HL-60/S4 treated with phorbol 12-myristate 13-acetate at 8.2 ng/mL for 4 days and 3 days (cell line): ENCODE data around the gene SYT7.

ENCODE experiments used
- in situ Hi-C: fragments of 300-500 bp; cut with MboI; formaldehyde crosslinking; loops from 2 replicates; pipeline ENCODE4 v1.15.0; 2022; ENCODE audit warnings: low sequenced_read_pairs

SYT7 gene

DNA sequence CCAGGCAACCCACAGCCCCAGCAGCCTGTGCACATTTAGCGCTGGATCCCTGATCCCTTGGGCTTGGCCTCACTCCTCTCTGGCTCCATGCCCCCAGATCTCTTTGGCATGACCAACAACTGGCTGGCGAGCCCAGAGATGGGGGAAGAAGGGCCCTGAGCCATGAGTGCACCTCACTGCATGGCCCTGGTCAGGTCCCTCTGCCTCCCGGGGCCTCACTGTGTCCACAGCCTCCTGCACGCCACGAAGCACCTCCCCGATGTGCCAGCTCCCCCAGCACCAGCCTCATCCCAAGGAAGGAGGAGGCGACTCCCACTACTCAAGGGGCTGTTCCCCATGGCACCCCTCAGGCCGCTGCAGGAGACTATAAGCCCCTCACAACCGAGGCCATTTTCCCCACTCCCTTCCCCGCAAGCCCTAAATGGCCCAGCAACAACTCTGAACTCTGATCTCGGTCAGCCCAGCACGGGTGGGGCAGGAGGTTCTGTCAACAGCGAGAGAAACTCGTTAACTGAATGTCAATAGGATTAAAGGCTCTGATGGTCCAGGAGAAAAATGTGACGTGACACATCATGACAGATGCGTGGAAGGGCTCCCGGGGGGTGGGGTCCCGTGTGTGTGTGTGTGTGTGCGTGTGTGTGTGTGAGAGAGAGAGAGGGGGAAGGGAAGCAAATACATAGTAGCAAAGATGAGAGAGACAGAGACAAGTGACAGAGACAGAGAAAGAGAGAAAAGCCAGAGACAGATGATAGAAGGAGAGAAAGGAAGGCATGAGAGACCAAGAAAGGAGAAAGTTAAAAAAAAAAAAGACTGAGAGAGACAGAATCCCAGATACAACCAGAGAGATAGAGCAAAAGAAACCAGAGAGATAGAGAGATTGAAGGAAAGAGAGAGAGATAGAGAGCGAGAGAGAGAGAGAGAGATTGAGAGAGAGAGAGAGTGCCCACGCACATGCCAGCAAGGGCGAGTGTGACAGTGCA lies 28.4 kb upstream of the SYT7 start:
- in situ Hi-C loops = no loop called here

DNA sequence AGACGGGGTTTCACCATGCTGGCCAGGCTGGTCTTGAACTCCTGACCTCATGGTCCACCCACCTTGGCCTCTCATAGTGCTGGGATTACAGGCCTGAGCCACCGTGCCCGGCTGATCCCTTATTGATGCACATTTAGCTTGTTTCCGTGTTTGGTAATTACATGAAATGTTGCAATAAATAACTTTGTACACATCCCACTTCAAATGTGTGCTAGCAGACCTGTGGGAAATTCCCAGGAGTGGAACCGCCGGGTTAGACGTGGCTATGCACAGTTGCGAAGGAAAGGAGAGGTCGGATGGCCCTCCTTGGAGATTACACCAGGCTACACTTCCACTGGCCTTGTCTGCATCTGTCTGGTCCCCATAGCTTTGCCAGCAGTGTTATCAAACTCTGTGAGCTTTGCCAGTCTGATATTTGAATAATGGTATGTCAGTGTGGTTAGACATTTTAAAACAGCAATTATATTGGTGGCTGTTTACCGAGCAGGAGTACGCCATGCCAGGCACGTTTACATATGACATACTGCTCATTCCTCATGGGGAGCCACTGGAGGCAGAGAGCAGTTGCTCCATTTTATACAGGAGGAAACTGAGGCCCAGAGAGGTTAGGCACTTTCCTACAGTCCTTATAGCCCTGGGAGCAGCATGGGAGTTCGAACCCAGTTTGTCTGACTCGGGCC lies 27.2 kb upstream of the SYT7 start:
- in situ Hi-C loops = no loop called here

DNA sequence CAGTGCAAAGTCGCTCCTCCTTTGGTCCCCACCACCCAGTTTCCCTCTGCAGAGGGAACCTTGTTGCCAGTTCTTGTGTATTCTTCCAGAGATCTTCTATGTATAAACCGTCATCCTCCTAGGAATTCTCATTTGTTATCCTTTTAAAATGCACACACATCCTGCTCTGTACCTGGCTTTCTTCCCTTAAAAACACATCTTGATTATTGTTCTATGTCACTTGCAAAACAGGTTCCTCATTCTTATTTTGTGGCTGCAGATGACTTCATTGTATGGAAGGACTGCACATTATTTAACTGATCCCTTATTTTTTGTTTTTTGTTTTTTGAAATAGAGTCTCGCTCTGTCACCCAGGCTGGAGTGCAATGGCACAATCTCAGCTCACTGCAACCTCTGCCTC lies 26.6 kb upstream of the SYT7 start:
- in situ Hi-C loops = no loop called here

DNA sequence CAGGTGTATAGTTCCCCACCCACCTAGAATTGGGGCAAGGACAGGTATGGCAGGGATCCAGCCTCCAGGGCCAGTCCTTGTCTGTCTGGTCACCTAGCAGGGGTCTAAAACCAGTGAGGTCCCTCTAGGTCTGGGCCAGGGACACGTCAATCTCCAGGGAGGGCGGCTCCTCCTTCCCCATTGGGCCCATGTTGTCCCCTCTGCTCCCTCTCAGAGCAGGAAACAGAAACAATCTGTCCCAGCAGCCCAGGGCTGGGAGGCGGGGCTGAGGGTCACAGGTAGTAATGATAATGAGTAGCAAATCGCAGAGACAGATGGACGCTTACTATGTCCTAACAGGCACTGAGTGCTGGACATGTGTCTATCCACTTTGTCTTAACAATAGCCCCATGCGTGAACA lies 22.8 kb upstream of the SYT7 start:
- in situ Hi-C loops = no loop called here

DNA sequence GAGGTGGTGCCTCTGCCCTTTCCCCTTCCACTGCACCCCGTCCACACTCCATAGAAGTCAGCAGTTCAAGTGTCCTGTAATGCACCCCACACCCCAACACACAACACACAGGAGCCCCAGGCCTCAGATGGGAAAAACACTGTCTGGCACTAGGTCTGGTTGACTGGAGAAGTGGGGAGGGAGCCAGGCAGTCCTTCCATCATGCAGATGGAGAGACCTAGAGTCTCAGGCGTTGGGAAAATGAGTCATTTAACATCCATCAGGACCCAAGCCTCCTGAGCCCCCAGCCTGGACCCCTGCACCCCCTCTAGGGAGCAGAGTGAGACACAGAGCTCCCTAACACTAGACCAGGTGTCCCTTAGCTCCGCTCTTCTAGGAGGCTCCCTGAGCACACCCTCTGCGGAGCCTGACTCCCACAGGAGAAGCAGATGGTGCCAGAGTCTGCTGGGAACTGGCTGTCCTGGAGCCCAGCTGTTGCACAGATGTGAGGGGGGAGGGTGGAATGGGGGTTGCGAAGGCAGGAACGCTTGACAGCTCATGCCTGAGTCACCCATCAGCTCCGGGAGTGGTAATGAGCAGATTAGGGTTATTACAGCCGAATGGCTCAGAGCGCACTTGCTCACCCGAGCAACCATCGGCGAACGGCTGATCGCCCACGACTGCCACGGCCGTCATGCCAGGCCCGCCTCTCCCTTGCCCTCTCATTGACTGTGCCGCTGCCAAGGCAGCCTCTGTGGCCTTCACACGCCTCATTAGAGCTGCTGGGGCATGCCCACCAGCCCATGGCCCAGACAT lies 22.1 kb upstream of the SYT7 start:
- in situ Hi-C loops = no loop called here

DNA sequence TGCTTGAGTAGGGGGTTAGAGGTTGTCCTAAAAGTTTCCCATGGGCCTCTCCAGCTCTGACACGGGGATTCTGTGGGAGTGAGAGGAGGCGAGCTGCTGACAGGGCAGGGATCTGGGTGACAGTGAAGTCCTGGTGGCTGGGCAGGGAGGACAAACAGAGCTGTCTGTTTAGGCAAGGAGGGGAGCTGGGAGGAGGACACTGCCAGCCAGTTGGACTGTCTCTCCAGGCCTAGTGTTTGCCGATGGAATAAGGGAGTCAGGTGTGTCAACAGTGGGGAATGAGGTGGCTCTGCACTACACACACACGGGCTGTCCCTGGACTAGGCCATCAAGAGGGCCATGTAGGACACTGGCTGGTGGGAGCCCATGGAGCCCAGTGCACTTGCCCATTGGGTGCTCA lies 20.6 kb upstream of the SYT7 start:
- in situ Hi-C loops = no loop called here

DNA sequence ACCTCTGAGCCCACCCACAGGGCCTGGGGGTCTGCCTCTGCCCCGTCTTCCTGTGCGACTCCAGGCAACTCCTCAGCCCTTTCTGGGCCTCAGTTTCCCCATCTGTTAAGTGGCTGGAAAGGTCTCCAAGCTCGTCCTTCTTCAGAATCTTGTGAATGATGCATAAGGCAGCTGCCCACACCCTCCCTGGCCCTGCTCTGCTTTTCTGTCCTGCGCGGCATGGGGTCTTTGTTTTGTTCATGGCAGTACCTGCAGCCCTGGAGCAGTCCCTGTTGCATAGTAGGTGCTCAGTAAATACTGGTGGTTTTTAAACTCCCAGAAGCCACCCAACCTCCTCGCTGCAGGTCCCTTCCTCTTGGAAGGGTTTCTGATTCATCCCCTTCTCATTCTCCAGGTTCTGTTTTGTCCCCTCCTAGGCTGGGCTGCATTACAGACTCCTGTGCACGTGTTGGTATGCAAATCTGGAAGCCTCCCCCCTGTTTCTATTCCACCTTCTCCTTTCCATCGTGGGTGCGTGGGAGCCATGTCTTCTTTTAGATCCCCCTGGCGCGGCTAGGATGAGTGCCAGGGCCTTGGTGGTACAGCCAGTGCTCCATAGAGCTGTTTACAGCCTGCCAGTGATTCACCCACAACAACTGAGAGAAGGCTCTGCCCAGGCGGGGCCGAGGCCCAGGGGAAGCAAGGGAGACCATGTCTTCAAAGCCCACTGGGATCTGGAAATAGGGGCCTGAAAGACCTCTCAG lies 19.3 kb upstream of the SYT7 start:
- in situ Hi-C loops = no loop called here

DNA sequence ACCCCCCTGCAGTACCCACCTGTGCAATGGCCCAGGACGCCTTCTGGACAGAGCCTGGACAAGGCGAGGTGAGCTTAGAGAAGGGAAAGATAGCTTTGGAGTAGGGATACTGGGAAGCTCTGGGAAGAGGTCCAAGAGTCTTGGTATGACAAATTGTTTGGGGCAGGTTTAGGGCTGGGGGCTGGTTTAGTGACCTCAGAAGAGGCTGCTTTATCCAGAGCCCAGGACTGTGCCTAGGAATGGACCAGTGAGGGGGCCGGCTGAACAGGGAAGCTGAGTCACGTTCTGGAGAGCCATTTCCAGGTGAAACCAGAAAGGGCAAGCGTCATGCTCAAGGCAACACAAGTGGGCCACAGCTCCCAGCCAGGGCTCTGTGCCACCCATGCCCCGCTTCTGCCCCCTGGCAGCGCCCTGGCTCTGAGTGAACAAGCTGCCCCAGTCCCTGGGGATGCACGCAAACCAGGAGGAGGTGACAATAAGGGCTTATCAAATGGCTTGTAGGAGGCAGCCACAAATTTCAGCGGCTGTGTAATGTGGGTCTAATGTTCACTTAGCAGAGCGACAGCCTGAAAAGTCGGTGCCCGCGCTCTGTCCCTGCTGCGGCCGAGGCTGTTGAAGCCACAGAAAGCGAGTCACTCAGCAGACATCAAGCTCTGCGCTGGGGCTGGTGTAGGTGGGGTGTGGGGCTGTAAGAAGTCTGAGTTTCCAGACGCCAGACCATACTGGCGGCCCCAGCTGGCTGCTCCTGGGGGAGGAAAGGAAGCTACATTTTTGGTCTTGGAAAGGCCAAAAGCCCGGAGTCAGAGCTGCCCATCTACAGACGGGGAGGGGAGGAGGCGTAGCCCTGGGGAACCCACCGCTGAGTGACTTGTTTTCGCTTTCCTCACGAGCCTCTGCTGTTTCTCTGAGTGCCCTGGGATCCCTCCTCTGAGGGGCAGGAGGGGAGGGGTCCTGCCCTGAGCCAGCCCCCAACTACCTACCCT lies 18.3 kb upstream of the SYT7 start:
- in situ Hi-C loops = no loop called here

DNA sequence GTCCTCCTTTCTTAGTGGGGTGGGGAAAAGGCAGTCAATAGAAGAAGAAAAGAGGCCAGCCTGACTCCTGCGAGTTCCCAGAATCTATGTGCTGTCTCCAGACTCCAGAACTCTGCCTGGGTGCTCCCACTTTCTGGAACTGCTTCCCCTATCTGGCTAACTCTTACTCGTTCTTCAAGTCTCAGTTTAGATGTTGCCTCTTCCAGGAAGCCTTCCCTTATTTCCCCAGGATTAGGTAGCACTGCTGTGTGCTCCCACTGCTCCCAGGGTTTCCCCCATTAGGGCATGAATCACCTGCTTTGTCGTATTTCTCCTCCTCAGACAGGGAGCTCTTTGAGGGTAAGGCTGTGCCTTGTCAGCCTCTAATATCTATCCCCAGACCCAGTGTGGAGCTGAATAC lies 17.5 kb upstream of the SYT7 start:
- in situ Hi-C loops = no loop called here

DNA sequence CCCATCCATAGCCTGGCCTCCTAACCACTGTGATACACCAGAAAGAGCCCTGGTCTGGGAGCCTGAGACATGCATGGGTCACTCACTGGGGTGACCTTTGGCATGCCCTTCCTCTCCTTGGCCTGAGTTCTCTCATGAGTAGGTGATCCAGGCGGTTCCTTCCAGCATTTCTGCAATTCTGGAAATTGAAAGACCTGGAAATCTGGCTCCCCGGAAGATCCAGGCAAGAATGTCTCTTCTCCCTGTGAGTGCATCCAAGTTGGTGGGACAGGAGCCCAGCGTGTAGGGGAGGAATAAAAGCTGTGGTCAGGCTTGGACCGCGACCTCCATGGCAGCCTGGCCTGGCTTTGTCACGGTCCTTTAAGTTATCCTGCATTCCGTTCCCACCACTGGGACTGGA lies 16.1 kb upstream of the SYT7 start:
- in situ Hi-C loops = no loop called here

DNA sequence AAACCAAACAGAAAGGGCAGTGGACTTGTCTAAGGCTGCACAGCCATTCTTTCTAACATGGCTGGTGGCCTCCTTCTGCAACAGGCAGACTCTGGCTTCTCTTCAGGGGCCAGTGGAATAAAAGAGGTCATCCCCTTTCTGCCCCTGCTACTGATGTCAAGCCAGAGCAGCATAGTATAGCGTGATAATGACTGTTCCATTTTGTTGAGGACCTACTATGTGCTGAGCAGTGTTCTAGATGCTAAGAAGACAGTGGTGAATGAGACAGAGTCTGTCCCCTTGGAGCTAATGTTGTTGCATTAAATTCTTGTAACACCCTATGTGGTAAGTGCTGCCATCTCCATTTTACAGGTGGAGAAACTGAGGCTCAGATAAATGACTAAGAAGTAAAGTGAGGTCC lies 15.7 kb upstream of the SYT7 start:
- in situ Hi-C loops = no loop called here

DNA sequence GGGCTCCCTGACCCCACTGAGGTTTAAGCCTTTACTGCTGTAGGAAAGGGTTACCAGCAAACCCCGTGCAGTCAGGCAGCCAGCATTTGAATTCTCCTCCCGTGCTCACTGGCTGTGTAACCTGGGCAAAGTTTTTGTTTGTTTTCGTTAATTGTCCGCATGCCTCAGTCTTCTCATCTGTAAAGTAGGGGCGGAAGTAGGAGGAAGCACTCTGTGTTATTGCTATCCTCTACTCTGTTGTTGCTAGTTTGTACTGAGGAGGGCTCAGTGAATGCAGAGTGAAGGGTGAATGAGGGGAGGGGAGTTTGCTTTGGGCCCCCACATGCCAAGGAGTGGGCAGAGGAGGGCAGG lies 14.0 kb upstream of the SYT7 start:
- in situ Hi-C loops = no loop called here

DNA sequence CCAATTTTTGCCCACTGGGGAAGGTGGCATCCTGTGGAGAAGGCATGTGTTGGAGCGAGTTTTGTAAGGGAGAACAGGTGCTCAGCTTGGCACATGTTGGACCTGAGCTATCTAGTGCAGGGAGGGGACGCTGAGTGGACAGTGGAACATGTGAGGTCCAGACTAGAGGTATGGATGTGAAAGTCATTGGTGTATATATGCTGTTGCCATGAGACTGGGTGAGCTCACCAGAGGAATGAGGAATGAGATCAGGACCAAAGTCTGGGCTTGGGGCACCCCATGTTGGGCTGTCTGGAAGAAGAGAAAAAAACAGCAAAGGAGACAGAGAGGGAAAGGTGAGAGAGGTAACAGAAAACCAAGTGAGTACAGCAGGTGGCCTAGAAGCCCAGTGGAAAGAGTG lies 12.3 kb upstream of the SYT7 start:
- in situ Hi-C loops = no loop called here

DNA sequence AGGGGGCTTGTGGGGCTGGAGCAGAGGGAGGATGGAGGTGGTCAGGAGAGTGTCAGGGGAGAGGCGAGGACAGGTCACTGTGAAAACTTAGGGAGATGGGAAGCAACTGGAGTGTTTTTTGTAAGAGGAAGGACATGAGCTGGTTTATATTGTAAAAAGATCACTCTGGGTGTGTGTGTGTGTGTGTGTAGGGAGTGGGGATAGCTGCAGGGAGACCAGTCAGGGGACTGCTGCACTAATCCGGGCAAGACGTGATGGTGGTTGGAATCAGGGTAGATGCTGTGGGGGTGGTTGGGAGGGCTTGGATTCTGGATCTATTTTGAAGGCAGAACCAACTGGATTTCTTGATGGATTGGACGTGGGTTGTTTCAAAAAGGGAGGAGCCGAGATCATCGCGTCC lies 11.3 kb upstream of the SYT7 start:
- in situ Hi-C loops = no loop called here

DNA sequence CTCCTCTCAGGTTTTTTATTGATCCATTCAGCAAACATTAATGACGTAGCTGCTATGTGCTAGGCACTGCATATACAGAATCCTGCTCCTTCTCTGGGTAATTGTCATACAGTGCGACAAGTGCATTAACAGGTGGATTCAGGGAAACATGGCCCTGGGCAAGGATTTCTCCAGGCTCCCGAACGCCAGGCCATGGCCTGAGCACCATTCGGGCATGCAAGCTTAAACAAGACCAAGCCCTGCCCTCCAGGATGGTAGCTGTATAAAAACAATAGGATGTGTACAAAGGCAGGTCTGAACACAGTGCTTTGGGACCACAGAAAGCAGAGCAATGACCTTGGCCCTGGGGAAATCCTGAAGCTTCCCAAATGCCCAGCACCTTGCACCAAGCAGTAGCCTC lies 9.1 kb upstream of the SYT7 start:
- in situ Hi-C loops = no loop called here

DNA sequence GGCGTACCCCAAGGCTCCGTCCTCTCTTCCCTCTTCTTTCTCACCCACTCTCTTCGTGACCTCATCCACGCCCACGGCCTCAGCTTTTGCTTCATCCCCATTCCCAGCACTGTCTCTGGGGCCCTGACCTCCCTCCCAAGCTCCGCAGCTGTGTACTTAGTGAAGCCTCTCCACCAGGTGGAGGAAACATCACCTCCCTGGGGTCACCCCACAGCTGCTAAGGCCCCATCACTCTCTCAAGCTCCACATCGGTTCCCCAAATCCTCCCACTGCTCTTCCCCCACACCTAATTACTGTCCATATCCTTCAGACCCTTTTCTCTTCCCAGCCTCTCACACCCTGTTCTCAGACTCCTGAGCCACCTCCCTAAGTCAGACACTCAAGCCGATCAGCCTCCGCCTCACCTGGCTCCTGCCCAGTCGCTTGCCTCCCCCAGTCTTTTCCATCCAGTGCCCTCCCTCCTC lies 7.9 kb upstream of the SYT7 start:
- in situ Hi-C loops = no loop called here

DNA sequence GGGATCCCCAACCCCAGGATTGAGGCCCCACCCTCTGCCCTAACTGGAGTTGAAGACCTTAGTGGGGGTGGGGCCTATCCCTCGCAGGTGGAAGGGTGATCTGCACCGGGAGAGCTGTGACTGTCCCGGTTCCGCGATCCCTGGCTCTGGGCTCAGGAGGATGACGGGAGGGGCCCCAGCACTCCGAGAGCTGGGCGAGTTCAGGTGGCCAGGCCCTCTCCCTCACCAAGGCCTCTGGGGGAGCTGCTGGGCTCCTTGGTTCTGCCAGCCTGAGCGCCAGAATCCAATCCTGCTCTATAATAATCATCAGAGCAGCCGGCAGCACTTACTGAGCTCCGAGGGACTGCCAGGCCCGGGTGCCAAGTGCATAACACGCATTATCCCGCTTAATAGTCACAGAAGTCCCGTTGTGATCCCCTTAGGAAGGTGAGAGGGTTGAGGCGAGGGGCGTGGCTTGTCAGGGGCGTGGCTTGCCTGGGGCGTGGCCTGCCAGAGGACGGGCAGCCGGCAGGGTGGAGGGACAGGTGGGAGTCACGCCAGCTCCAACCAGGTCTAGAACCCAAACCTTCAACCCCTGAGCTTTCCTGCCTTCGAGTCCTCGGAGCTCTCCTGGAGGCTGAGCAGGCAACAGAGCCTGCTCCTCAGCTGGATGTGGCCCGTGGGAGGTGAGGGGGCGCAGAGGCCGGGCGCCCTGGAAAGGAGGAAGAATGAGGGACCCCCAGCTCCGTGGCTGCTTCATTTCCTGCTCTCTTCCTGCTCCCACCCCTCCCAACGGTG lies 7.3 kb upstream of the SYT7 start:
- in situ Hi-C loops = no loop called here

DNA sequence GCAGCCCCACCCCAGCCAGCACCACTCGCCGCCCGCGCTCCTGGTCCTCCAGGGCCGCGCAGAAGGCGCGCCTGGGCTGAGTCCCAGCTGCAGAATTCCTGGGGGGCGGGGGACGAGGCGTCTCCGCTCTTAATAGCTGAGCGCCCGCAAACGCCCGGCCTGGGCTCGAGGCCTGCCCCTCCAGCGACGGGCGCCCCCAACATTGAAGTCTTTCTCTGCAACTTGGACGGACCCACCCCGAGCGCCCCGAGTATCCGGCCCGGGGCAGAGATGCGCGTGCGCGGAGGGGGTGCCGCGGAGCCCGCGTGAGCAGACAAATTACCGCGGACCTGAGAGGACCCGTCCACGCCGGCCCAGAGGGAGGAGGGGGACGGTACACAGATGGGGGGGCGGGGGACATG lies 6.7 kb upstream of the SYT7 start:
- in situ Hi-C loops = no loop called here
